Suppressor macrophage treated with lipopolysaccharide for 1 hour (primary cell): Measurements from ENCODE around the gene SHISA3.

Experiments
- DNase-seq, 3 donors: peaks; one replicate each; pipeline ENCODE4 v3.0.0-alpha.2; 2020 to 2022

The SHISA3 gene

GRCh38 chr4:42392436-42392835 lies 4.9 kb upstream of the SHISA3 start:
- DNase-seq, result no peak

- DNase-seq, result no peak
Measured at GRCh38 chr4:42395595-42395994, 1.7 kb upstream of the SHISA3 start.

- no peak for DNase-seq
Measured at GRCh38 chr4:42396361-42396751, 932 bp upstream of the SHISA3 start.

- DNase-seq, result peak in 2 of 3 donors; percentile 14 to 33
Measured at GRCh38 chr4:42397635-42398170, 415 bp downstream of the SHISA3 start.

- DNase-seq, result peak in 1 of 3 donors; percentile 13
Measured at GRCh38 chr4:42398171-42398870, 1.0 kb downstream of the SHISA3 start.

GRCh38 chr4:42398871-42399331 lies 1.6 kb downstream of the SHISA3 start:
- no peak for DNase-seq

GRCh38 chr4:42399393-42399792 lies 2.1 kb downstream of the SHISA3 start:
- DNase-seq, result no peak

GRCh38 chr4:42401171-42401570 lies 3.9 kb downstream of the SHISA3 start:
- no peak for DNase-seq

- DNase-seq, result no peak
Measured at GRCh38 chr4:42404001-42404400, 6.7 kb downstream of the SHISA3 start.

GRCh38 chr4:42410446-42410845 lies 13.2 kb downstream of the SHISA3 start:
- no peak for DNase-seq

GRCh38 chr4:42411803-42412202 lies 14.5 kb downstream of the SHISA3 start:
- DNase-seq, result no peak

- no peak for DNase-seq
Measured at GRCh38 chr4:42412251-42412650, 15.0 kb downstream of the SHISA3 start.

GRCh38 chr4:42415281-42415680 lies 18.0 kb downstream of the SHISA3 start:
- DNase-seq, result no peak

- no peak for DNase-seq
Measured at GRCh38 chr4:42416017-42416416, 18.7 kb downstream of the SHISA3 start.

GRCh38 chr4:42417550-42417949 lies 20.3 kb downstream of the SHISA3 start:
- DNase-seq, result no peak

- no peak for DNase-seq
Measured at GRCh38 chr4:42420140-42420539, 22.9 kb downstream of the SHISA3 start.

GRCh38 chr4:42425146-42426065 lies 28.1 kb downstream of the SHISA3 start:
- DNase-seq, result no peak

- no peak for DNase-seq
Measured at GRCh38 chr4:42428036-42428435, 30.7 kb downstream of the SHISA3 start.

- no peak for DNase-seq
Measured at GRCh38 chr4:42436928-42437565, 39.8 kb downstream of the SHISA3 start.

GRCh38 chr4:42440083-42440482 lies 42.8 kb downstream of the SHISA3 start:
- no peak for DNase-seq

GRCh38 chr4:42442601-42443000 lies 45.3 kb downstream of the SHISA3 start:
- DNase-seq, result no peak

GRCh38 chr4:42445038-42445437 lies 47.8 kb downstream of the SHISA3 start:
- no peak for DNase-seq

- DNase-seq, result no peak
Measured at GRCh38 chr4:42446823-42447222, 49.5 kb downstream of the SHISA3 start.
